GM19193 (cell line): ENCODE measurements around the gene TCL1A.

Experiments
- POLR2A ChIP-seq: IDR thresholded peaks from 4 replicates; pipeline ENCODE4 v1.6.1; 2011; ENCODE audit not compliant: insufficient read depth, insufficient read length; ENCODE audit errors: extremely low read depth

Gene TCL1A

GRCh38 chr14:95713596-95714371 is at the start of gene TCL1A:
TCL1A (minus strand) TSS chr14:95714125; CDS start chr14:95714066, 59 bp downstream.
- peak; percentile 99 for TF ChIP-seq POLR2A

GRCh38 chr14:95761436-95761835 is 47.5 kb upstream of the TCL1A start:
- no peak for TF ChIP-seq POLR2A

- no peak for TF ChIP-seq POLR2A
Observed at GRCh38 chr14:95760596-95760995, 46.7 kb upstream of the TCL1A start.

GRCh38 chr14:95759941-95760340 is 46.0 kb upstream of the TCL1A start:
- TF ChIP-seq POLR2A: no peak

GRCh38 chr14:95758331-95758730 is 44.4 kb upstream of the TCL1A start:
- no peak for TF ChIP-seq POLR2A

- no peak for TF ChIP-seq POLR2A
Observed at GRCh38 chr14:95756751-95757150, 42.8 kb upstream of the TCL1A start.

- no peak for TF ChIP-seq POLR2A
Observed at GRCh38 chr14:95756127-95756526, 42.2 kb upstream of the TCL1A start.

- TF ChIP-seq POLR2A: no peak
Observed at GRCh38 chr14:95741781-95742180, 27.9 kb upstream of the TCL1A start.

- no peak for TF ChIP-seq POLR2A
Observed at GRCh38 chr14:95741038-95741490, 27.1 kb upstream of the TCL1A start.

- no peak for TF ChIP-seq POLR2A
Observed at GRCh38 chr14:95739356-95739755, 25.4 kb upstream of the TCL1A start.

GRCh38 chr14:95733212-95733611 is 19.3 kb upstream of the TCL1A start:
- no peak for TF ChIP-seq POLR2A

- TF ChIP-seq POLR2A: no peak
Observed at GRCh38 chr14:95730126-95730525, 16.2 kb upstream of the TCL1A start.

GRCh38 chr14:95727056-95727700 is 13.3 kb upstream of the TCL1A start:
- no peak for TF ChIP-seq POLR2A

GRCh38 chr14:95725685-95726336 is 11.9 kb upstream of the TCL1A start:
- peak; percentile 31 for TF ChIP-seq POLR2A

GRCh38 chr14:95722525-95723190 is 8.7 kb upstream of the TCL1A start:
- TF ChIP-seq POLR2A: no peak

GRCh38 chr14:95712398-95712797 is 1.5 kb downstream of the TCL1A start:
- TF ChIP-seq POLR2A: no peak
